H1 (cell line): ENCODE data around the gene DHRS9.

Experiments
- BRCA1 ChIP-seq: IDR thresholded peaks from 2 replicates; pipeline ENCODE4 v1.6.1; 2012; ENCODE audit warnings: low read depth, low read length, improper control_type of control experiment
- TF ChIP-seq, protein P1 (sequence below), 3 experiments: IDR thresholded peaks; 1 replicate in 2 of 3; 2 replicates in 1 of 3; pipeline versions ENCODE4 v1.5.1 to v1.6.1; 2011; ENCODE audit warnings: low read length in 3 of 3, mild to moderate bottlenecking in 3 of 3, inconsistent platforms in 2 of 3, low read depth in 1 of 3, moderate library complexity in 1 of 3; ENCODE audit not compliant: insufficient read depth in 1 of 3; ENCODE audit errors: control extremely low read depth in 1 of 3

DNA sequence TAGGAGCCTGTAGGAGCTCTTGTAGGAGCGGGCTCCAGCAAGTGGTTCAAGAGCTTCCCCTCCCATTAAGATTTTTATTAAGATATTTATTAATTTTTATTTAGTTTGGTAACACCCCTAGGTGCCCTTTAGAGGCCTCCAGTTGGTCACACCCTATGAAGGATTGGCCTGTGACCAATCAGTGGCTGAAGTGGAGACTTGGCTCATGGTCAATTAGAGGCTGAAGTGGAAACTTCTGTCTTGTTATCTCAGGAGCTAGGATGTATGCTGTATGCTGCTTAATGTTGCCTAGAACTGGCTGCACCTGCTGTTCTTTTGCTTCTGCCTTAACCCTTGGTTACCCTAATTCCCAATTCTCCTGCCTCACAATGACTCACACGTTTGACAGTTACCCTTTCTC is 48.7 kb downstream of the DHRS9 start:
- no peak for TF ChIP-seq BRCA1
- TF ChIP-seq, protein P1, sequence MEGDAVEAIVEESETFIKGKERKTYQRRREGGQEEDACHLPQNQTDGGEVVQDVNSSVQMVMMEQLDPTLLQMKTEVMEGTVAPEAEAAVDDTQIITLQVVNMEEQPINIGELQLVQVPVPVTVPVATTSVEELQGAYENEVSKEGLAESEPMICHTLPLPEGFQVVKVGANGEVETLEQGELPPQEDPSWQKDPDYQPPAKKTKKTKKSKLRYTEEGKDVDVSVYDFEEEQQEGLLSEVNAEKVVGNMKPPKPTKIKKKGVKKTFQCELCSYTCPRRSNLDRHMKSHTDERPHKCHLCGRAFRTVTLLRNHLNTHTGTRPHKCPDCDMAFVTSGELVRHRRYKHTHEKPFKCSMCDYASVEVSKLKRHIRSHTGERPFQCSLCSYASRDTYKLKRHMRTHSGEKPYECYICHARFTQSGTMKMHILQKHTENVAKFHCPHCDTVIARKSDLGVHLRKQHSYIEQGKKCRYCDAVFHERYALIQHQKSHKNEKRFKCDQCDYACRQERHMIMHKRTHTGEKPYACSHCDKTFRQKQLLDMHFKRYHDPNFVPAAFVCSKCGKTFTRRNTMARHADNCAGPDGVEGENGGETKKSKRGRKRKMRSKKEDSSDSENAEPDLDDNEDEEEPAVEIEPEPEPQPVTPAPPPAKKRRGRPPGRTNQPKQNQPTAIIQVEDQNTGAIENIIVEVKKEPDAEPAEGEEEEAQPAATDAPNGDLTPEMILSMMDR (IDR thresholded peaks at IDR 0.05; ENCODE audit: control extremely low read depth in 1 of 3, insufficient read depth in 1 of 3, low read depth in 1 of 3, low read length in 3 of 3): no peak
